ENCODE results near the gene KCNF1.

Gene KCNF1

DNA sequence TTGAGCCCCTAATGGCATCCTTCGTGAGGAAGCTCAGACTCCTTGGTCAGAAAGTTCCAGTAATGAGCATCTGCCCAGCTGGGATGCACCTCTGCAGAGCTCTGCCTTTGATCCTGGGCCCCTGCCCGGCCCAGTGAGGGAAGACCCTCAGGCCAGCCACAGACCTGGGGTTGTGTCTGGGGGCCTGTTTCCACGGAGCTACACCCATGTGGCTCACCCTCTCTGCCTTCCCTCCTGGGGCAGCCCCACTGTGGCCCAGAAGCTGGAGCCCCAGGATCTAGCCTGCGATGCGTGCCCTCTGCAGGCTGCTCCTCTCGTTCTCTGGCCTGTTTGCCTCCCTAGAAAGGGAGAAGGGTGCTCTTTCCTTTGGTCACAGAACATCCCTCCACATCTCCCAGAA, 9.8 kb downstream of the KCNF1 start:
- no peak for DNase-seq

DNA sequence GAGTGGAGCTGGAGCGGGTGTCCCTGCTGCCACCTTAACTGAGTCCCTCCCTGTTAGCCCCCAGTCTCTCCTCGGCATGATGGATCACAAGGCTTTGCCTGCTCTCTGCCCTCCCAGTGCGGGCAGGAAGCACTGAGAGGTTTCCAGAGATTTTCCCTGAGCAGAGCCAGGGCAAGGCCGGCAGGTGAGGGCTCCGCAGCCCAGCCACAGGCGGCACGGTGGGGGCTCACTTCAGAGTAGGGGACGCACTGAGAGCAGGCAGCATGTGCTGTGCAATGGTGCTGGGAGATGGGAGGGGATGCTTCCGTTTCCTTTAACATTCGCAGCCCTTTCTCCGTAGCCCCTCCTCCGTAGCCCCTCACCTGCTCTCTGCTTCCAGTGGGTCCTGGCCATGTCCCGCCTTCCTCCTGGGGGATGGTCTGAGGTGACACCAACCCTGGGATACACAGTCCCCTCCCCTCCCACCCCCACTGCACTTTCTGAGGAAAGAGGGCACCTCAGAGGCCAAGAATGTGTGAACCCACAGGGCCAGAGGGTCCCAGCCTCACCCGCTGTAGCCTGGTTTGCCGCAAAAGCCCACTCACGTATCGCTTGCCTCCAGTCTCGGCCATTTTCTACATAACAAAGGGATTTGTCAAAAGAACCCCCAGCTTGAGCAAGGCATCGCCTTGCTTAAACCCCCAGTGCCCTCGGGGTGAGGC, 10.7 kb downstream of the KCNF1 start:
- DNase-seq, result no peak

DNA sequence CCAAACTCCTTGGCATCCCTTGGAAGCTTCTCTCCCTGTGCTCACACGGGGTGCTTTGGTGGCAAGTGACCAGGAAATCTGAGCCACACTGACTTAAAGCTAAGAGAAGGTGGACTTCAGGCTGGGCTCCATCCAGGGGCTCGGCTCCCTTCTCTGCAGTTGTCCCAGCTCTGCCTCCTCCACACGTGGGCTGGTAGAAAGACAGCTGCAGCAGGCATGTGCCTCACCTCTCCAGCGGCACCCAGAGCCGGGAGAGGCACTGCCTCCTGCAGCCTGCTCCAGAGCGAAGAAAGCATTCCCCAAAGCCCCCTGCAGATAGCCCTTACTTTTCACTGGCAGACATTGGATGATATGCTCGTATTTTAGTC, 11.3 kb downstream of the KCNF1 start:
- DNase-seq, result no peak

DNA sequence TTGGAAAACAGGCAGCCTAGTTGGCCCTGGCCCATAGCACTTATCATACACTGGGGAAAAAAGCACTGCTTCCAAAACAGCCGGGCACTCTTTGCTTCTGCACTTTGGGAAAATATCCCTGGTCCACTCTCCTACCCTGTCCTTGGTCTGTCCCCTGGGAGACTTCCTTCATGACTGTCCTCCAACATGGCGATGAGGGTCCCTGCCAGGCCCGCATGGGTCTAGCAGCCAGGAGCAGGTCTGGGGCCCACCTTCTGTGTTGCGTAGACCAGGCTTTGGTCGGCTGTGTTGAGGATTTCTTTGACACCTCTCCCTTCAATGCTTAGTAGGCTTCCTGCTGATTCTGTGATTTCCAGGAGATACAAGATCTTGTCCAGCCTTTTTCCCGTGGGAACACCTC, 12.2 kb downstream of the KCNF1 start:
- DNase-seq, result no peak

DNA sequence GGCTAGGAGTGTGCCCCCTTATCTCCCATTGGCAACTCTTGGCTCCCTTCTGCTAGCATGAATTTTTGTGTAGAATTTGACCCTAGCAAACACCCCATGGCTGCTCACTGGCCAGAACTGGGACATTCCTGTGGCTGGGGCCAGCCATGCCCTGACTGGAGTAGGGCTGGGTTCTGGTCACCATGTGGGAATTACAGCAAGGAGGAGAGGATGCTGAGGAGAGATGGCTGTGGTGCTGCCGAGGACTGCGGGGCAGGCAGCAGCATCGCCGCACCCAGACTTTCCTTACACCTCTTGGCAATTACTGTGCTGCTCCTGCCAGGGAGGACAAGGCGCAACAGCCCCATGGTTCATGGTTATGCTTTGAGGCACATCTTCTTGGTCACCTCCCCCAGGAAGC, 12.7 kb downstream of the KCNF1 start:
- DNase-seq, result no peak

DNA sequence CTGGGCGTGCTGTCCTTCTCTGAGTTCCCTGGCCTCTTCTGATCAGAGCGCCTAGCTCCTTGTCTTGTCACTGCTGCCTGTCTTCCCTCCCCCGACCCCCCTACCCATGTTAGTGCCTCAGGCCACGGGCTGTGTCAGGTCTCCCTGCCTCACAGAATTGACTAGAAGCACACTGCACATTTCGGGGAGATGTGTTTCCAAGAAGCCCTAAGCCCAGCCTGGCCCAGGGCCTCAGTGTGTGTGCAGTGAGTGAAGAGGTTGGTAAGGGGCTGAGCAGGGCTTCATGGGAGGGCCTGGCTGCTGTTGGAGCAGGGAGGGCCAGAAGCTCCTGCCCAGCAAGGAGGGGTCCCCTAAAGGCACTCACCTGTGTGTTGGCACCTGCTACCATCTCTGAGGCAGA, 13.1 kb downstream of the KCNF1 start:
- DNase-seq, result no peak

DNA sequence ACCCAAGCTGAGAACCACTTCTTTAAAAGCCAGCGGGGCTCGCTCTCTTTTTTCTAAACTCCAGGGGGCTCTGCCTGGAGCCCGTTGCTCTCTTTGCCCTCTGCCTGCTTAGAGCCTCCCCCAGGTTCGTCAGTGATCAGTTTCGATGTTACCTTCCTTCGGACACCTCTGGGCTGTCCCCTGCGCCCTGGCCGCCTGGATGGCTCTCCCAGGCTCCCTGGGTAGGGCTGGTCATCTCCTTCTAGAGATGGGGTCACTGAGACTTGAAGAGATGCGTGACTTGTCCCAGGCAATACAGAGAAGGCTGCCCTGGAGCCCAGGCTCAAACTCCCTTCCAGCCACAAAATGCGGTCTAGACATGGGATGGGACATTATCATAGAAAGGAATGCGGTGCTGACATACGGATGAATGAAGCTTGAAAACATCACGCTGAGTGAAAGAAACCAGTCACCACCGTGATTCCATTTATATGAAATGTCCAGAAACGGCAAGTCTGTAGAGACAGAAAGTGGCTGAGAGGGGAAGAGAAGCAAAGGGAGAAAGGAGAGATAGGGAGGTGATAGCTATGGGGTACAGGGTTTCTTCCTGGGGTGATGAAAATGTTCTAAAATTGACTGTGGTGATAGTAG, 14.6 kb downstream of the KCNF1 start:
- DNase-seq, result no peak

DNA sequence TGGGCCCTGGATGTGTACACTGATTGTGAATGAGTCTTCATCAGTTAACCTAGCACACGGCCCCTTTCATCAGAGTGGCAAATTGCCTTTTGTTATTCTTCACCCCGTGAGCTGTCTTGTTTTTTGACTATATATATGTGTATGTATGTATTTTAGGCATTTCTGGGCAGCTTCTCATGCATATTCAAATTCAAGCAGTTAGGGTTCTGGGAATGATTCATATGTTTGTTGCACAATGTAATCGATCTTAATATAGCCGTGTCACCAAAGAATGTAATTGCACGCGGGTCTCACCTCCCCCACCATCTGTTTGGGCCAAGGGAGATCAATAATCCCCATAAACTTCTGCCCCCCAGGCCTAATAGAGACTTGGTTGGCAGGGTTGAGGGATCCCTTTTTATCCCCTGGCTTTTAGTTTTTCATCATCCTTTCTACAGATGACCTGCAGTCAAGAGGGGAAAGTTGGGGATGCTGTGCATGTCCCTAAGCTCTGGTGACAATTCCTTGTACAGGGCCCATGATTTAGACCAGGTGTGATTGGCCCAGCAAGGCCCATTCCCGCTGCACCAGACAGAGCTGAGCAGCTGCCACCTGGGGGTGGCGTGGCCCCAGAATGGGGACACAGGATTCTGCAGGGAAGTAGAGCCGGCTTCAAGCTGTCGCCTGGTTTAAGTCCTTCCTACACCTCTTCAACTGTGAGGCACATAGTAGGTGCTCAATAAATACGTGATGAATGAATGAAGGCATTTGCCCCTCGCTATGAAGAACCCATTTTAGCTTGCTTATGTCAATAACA, 19.2 kb downstream of the KCNF1 start:
- no peak for DNase-seq

DNA sequence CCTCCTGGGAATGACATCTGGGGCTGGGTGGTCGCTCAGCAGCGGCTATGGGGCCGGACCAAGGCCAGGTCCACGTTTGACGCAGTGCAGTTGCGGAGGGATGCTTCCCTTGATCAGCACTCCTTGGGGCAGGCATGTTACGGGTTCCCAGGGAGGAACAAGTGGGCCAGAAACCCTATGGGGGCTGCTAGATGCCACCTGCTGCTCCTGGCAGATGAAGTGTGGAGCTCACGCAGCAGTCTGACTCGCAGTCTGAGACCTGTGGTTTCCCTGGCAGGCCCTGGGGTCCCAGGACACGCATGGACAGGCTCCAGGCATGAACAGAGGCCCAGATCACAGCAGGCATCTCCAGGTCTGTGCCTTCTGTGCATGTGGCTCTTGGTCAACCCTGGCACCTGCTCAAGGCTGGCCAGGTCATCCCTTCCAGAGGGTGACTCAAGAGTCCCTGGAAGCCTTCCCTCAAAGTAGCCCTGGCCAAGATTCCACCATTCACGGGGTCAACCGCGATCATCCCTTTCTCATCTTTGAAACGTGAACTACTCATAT, 20.0 kb downstream of the KCNF1 start:
- no peak for DNase-seq

DNA sequence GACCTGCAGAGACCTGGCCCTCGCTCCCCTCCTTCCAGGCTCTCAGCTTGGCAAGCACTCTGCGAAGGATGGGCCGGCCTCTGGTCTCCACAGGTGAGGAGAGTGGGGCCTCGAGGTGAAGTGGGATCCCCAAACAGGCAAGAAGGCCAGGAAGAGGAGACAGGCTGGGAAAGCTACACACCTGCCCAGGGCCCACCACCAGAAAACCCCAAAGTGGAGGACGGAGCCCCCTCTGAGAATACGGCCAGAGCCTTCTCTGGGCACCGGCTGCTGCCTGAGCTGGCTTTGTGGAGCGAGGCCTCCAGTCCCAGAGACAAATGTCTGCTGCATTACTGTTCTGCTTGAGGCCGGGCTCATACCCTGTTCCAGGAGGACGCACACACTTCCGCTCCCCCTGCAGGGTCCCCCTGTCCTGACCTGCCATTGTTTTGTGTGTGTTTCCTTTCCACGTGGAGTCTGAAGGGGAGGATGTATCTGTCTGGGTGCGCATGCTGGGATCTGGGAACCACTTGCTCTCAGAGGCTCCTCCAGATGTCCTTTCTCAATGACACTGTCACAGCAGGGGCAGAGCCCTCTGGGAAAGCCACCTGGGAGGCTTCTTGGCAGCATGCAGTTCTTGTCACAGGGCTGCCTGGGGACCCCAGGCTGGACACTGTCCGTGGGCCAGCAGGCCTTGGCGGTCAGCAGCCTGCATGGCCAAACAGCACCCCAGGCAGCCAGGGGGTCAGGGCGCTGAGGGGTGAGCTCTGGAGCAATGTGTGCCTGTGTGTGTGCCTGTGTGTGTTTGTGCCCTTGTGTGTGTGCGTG, 20.8 kb downstream of the KCNF1 start:
- peak; percentile 66 for DNase-seq

DNA sequence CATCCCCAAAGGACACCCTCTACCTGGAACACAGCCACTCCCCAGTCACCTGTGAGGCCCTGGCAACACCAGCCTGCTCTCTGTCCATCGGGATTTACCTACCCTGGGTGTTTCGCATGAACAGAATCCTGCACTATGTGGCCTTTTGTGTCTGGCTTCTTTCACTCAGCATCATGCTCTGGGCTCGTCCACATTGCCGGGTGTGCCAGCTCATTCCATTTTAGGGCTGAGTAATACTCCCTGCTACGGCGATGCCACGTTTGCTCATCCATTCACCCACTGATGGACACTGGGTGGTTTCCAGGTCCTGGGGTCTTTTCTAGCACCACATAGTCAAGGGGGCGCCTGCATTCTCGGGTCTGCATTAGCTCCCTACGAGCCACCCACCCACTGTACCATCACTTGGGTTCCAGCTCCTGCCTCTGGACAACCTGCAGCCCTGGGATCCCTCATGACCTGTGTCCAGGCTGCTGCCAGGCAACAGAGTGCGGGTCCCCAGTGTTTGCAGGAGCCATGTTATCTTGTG, 22.0 kb downstream of the KCNF1 start:
- no peak for DNase-seq

DNA sequence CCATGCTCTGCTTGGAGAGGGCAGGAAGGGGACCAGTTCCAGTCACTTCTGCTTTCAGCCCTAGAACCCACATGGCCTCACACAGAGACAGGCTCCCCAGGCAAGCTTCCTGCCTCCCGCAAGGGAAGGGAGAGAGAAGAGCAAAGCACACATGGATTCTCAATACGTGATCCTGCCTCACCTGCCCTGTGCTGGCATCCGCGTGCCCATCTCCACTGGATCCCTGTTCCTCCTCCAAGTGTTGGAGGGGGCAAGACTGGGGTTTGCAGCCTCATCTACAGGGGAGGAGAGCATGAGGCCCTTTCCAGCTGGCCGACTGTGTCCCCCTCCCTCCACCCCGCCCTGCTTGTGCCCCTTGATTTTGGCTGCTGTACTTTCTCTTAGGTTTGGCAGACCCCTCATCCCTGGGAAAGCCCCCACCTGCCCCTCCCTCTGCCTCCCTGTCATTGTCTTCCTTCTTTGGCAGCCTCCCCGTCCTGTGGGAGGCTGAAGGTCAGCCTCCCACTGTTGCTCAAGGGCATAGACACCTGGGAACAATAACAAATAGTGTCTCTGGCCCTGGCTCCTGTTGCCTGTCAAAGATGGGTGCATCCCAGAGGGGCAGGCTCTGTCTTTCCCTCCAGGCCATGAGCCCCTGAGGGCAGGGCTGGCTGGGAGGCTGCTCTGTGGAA, 22.7 kb downstream of the KCNF1 start:
- DNase-seq, result peak; percentile 37

DNA sequence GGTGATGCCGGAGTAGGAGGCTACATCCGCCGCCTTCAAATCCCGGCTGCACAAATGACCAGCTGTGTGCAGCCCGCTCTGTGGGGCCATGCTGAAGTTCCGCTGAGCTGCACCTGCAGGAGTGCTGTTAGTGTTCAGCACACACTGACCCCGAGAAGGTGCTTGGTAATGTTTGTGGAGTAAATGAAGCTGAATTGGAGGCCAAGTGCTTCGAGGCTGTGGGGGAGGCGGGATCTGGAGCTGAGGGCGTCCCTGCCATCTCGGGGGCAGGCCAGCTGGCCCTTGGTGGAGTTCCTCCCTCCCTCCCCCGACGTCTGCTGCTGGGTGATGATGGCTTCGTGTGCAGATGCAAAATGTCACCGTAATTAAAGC, 23.2 kb downstream of the KCNF1 start:
- DNase-seq, result peak; percentile 41

DNA sequence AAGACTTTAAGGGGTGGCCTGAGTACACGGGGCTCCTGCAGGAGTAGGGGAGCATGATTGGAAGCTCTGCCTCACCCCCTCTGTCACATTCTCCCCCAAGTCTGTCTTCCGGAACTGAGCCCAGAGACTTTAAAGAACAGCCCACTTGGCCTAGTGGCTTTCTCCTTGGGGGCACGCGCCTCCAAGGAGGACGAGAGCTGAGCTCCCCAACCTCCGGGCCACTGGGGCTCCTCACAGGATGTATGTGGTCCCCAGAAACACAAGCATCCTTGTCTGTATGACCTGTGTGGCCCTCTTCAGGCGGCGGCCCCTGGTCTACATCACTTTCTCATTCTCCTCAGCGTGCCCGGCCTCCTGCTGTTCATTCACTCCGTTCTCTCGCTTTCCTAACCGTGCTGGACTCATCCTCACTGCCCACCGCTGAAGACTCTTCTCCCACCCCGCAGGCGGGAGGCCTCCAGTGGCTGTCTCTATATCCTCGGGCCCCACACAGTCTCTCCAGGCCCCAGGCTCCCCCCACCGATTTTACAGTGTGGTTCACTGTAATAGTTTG, 23.7 kb downstream of the KCNF1 start:
- DNase-seq, result no peak

DNA sequence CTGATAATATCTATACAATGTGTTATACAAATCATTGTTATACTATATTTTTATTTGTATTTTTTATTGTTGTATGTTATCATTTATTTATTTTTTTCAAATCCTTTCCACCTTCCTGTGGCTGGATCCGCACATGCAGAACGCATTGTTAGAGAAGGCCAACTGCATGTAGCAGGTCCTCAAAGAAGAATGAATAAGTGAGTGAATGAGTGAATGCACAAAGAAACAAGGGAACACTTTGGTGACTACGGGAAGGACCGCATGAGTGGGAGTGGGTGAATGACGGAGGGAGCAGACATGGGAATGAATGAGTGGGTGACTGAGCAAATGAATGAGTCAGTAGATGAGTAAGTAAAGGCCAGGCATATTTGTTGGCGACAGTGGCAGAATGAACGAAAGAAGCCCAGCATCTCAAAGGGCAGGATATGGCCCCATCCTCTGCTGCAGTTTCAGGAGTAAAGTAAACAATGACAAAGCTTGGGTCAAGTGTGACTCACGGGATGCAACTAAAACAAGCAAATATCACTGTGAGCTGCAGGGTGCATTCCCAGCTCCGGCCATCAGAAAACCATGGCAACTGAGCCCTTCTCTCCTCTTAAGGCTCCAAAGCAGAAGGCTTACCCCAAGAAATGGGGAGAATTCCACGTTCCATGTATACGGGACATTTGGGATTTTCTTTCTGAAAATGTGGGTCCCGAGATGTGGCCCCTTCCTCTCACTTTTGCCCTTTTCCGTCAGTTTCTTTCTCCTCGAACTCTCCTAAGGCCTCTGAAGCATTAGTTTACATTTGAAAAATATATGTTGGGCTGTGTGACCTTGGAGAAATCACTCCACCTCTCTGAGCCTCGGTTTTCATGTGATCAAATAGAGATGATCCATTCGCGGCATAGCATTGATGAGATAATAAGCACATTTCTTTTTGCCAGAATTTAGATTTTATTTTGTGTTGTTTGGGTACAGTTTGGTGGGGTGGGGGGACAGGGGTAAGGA, 24.5 kb downstream of the KCNF1 start:
- peak; percentile 52 for DNase-seq

DNA sequence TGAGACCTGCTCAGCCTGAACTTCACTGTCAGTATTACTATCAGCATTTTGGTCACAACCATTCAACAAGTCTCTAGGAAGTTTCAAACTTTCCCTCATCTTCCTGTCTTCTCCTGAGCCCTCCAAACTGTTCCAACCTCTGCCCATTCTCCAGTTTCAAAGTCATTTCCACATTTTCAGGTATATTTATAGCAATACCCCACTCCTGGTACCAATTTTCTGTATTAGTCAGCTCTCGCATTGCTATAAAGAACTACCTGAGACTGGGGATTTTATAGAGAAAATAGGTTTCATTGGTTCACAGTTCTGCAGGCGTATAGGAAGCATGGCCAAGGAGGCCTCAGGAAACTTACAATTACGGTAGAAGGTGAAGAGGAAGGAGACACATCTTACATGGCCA, 27.3 kb downstream of the KCNF1 start:
- no peak for DNase-seq

DNA sequence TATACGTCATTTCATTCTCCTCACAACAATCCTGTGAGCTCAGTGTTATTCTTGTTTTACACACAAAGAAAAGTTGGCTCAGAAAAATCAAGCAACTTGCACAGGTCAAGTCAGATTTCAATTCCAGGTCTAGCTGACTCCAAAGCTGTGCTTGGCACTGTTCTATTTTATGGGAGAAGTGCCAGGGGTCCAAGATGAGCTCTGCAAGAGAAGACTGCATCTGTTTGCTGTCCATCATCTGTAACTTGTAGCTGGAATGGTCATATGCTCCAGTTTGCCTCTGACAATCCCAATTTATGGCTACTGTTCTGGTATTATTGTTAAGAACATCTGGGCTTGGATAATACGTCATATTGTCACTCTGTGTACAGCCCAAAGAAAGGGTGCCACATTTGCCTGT, 28.9 kb downstream of the KCNF1 start:
- no peak for DNase-seq

DNA sequence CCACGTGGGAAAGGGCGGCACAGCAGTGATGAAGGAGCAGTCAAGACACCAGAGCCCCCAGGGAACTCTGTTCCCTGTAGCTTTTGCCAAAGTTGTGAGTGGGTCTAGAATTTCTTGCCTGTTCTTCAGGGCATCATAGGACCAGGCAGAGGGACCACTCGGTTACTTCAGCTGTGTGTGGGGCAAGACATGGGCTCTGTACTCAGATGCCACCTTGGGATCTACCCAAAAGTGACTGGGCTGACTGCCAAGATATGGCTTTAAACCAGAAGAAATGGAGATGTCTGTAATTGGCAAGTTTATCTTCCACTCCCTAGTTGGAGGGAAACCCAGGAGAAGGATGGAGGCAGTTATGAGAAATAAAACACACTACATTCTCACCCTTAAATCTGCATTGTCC, 29.6 kb downstream of the KCNF1 start:
- DNase-seq, result no peak

DNA sequence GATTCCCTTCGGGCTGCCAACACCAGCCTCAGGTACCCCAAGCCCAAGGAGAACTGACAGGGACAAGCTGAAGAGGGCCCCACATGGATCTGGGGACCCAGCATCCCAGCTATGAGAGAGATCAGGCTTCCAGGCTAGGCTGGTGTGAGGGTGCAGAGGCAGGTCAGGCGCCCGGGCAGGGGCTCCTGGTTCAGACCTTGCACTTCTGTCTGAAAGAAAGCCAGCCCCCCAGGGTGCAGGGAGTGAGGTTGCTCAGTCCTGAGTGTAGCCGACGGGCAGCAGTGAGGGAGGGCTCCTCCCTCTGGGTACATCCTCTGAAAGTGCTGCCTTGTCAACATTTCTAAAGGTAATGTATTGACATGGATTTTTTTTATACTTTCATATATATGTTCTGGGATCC, 33.1 kb downstream of the KCNF1 start:
- no peak for DNase-seq

DNA sequence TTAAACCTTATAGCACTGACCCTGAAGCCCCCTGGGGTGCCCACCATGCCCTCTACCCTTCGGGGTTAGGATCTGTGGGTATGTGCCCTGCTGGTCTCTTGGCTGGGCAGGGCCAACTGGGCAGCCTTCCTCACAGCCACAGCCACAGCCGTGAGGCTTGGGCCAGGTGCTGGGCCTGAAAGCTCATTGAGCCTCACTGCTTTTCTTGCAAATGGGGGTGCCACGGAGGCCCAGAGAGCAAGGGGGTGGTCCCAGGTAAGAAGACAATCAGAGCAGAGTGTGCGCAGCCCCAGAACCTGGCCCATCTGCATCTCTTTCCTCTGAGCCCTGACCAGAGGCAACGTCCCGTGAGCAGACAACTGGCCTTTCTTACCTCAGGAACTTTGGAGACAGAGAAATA, 34.7 kb downstream of the KCNF1 start:
- DNase-seq, result no peak

DNA sequence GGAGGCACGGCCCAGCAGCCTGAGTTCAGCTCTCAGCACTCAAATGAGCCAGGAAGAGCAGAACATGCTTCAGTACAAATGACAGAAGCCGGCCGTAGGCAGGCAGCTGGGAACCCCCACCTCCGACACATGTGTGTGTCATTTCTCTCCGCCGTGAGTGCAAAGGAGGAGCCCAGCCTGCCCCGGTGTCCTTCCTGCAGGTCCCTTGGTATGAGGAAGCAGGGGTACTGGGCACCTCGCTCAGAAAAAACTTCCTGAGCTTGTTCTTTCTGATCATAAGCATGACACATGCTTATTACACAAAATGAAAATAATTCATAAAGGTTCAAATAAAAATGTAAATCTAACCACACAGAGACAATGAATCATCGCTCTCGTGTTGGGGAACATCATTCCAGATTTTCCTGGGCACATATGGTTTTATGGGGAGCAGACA, 35.3 kb downstream of the KCNF1 start:
- no peak for DNase-seq
